Activated naive CD4-positive, alpha-beta T cell treated with anti-CD3 and anti-CD28 coated beads, Interleukin-2, amount 50 U/mL, for 24 hours (primary cell): ENCODE results near the gene KCNJ9.

ENCODE experiments used
- H3K27ac Mint-ChIP-seq: one replicate; pipeline ENCODE4 v1.8.0; 2021; ENCODE audit warnings: mild to moderate bottlenecking, mixed read lengths
- H3K27me3 Mint-ChIP-seq: one replicate; pipeline ENCODE4 v1.8.0; 2021; ENCODE audit warnings: mixed read lengths
- H3K36me3 Mint-ChIP-seq: one replicate; pipeline ENCODE4 v1.8.0; 2021; ENCODE audit warnings: mixed read lengths
- H3K4me1 Mint-ChIP-seq: one replicate; pipeline ENCODE4 v1.8.0; 2021; ENCODE audit warnings: mixed read lengths
- H3K4me3 Mint-ChIP-seq: one replicate; pipeline ENCODE4 v1.8.0; 2021; ENCODE audit warnings: mild to moderate bottlenecking, mixed read lengths
- H3K9me3 Mint-ChIP-seq: one replicate; pipeline ENCODE4 v1.8.0; 2021; ENCODE audit warnings: mixed read lengths

The KCNJ9 gene

GRCh38 chr1:160133990-160134770 is 52.8 kb downstream of the KCNJ9 start:
- no peaks in the 10 kb centered on the region for H3K36me3 Mint-ChIP-seq
- peaks cover 6% of the 10 kb centered on the region for H3K27me3 Mint-ChIP-seq
- H3K4me3 Mint-ChIP-seq, result no peak overlapping the region
- no peaks in the 10 kb centered on the region for H3K4me1 Mint-ChIP-seq
- no peak overlapping the region for H3K27ac Mint-ChIP-seq
- H3K9me3 Mint-ChIP-seq, result no peaks in the 10 kb centered on the region

- no peak overlapping the region for H3K27ac Mint-ChIP-seq
- no peaks in the 10 kb centered on the region for H3K4me1 Mint-ChIP-seq
- H3K9me3 Mint-ChIP-seq, result no peaks in the 10 kb centered on the region
- H3K36me3 Mint-ChIP-seq, result no peaks in the 10 kb centered on the region
- peaks cover 6% of the 10 kb centered on the region for H3K27me3 Mint-ChIP-seq
- no peak overlapping the region for H3K4me3 Mint-ChIP-seq
Measured at GRCh38 chr1:160134791-160135572, 53.6 kb downstream of the KCNJ9 start.

- Mint-ChIP-seq H3K36me3 (no peaks in the 10 kb centered on the region), H3K4me1 (no peaks in the 10 kb centered on the region), H3K27ac (no peak overlapping the region), H3K4me3 (no peak overlapping the region), H3K9me3 (no peaks in the 10 kb centered on the region), H3K27me3 (peaks cover 2% of the 10 kb centered on the region)
Measured at GRCh38 chr1:160136121-160136925, 55.0 kb downstream of the KCNJ9 start.

- H3K27me3 Mint-ChIP-seq, result peaks cover 2% of the 10 kb centered on the region
Measured at GRCh38 chr1:160136926-160137200, 55.5 kb downstream of the KCNJ9 start.

GRCh38 chr1:160137216-160137862 is 56.0 kb downstream of the KCNJ9 start:
- no peaks in the 10 kb centered on the region for H3K9me3 Mint-ChIP-seq
- no peak overlapping the region for H3K27ac Mint-ChIP-seq
- no peaks in the 10 kb centered on the region for H3K36me3 Mint-ChIP-seq
- H3K27me3 Mint-ChIP-seq, result peaks cover 2% of the 10 kb centered on the region
- no peaks in the 10 kb centered on the region for H3K4me1 Mint-ChIP-seq
- no peak overlapping the region for H3K4me3 Mint-ChIP-seq

More at GRCh38 chr1:160136926-160137200, 55.5 kb downstream of the KCNJ9 start:
- Mint-ChIP-seq H3K36me3 (no peaks in the 10 kb centered on the region), H3K4me1 (no peaks in the 10 kb centered on the region), H3K27ac (no peak overlapping the region), H3K9me3 (no peaks in the 10 kb centered on the region), H3K4me3 (no peak overlapping the region)

GRCh38 chr1:160139840-160140239 is 58.5 kb downstream of the KCNJ9 start:
- Mint-ChIP-seq H3K9me3 (no peaks in the 10 kb centered on the region), H3K36me3 (no peaks in the 10 kb centered on the region), H3K4me1 (no peaks in the 10 kb centered on the region), H3K4me3 (no peak overlapping the region), H3K27ac (no peak overlapping the region), H3K27me3 (peaks cover 2% of the 10 kb centered on the region)
